Neutrophil (primary cell): Measurements from ENCODE around the gene VPS41.

Source experiments
- H3K27ac ChIP-seq: fragments of 200-600 bp; sonication (generic); 2 replicates; pipeline ENCODE4 v1.5.1; 2016; ENCODE audit warnings: mild to moderate bottlenecking, moderate library complexity
- H3K27me3 ChIP-seq: fragments of 200-600 bp; sonication (generic); 2 replicates; pipeline ENCODE4 v1.6.0; 2016; ENCODE audit warnings: mild to moderate bottlenecking
- H3K36me3 ChIP-seq: fragments of 200-600 bp; sonication (generic); 2 replicates; pipeline ENCODE4 v1.5.1; 2017
- H3K4me1 ChIP-seq, 2 experiments: fragments of 200-600 bp in 1 of 2; sonication (generic) in 1 of 2; 1 replicate in 1 of 2; 2 replicates in 1 of 2; pipeline versions ENCODE4 v1.5.1 to v1.6.1; 2013 to 2016; ENCODE audit warnings: low read depth in 1 of 2, low read length in 1 of 2, mild to moderate bottlenecking in 1 of 2, moderate library complexity in 1 of 2; ENCODE audit not compliant: control insufficient read depth in 1 of 2, insufficient read depth in 1 of 2
- H3K4me3 ChIP-seq, 2 experiments: fragments of 200-600 bp in 1 of 2; sonication (generic) in 1 of 2; 1 replicate in 1 of 2; 2 replicates in 1 of 2; pipeline ENCODE4 v1.5.1; 2013 to 2016; ENCODE audit warnings: low read depth in 1 of 2, low read length in 1 of 2, mild to moderate bottlenecking in 1 of 2, moderate library complexity in 1 of 2
- H3K9me3 ChIP-seq: fragments of 200-600 bp; sonication (generic); 2 replicates; pipeline ENCODE4 v1.5.1; 2016
- TF ChIP-seq, protein P1 (sequence below): fragments of 200-600 bp; sonication (generic); IDR thresholded peaks from 2 replicates; pipeline ENCODE4 v1.5.1; 2016; ENCODE audit warnings: antibody characterized with exemption

VPS41 gene

DNA sequence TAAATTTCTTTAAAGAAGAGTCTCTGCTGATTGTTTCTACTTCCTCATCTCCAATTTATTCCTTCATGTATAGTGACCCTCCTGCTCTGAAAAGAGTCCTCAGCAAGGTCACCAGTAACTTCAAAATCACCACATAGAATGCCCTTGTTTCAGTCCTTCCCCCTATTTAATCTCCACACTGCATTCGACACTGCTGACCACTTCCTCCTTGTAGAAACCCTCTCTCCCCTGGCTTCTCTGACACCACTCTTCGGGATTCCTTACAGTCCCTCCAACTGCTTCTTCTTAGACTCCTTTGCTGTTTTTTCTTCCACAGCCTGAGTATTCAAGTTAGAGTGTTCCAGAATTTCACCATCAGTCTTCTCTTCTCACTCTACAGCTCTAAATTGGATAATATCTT is 89.5 kb downstream of the VPS41 start:
- Histone ChIP-seq H3K9me3 (no peaks in the 10 kb centered on the region), H3K4me1 (no peaks in the 10 kb centered on the region), H3K27ac (no peak overlapping the region), H3K4me3 (no peak overlapping the region), H3K27me3 (no peaks in the 10 kb centered on the region), H3K36me3 (peaks cover 16% of the 10 kb centered on the region)
- TF ChIP-seq, protein P1, sequence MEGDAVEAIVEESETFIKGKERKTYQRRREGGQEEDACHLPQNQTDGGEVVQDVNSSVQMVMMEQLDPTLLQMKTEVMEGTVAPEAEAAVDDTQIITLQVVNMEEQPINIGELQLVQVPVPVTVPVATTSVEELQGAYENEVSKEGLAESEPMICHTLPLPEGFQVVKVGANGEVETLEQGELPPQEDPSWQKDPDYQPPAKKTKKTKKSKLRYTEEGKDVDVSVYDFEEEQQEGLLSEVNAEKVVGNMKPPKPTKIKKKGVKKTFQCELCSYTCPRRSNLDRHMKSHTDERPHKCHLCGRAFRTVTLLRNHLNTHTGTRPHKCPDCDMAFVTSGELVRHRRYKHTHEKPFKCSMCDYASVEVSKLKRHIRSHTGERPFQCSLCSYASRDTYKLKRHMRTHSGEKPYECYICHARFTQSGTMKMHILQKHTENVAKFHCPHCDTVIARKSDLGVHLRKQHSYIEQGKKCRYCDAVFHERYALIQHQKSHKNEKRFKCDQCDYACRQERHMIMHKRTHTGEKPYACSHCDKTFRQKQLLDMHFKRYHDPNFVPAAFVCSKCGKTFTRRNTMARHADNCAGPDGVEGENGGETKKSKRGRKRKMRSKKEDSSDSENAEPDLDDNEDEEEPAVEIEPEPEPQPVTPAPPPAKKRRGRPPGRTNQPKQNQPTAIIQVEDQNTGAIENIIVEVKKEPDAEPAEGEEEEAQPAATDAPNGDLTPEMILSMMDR = no peak

DNA sequence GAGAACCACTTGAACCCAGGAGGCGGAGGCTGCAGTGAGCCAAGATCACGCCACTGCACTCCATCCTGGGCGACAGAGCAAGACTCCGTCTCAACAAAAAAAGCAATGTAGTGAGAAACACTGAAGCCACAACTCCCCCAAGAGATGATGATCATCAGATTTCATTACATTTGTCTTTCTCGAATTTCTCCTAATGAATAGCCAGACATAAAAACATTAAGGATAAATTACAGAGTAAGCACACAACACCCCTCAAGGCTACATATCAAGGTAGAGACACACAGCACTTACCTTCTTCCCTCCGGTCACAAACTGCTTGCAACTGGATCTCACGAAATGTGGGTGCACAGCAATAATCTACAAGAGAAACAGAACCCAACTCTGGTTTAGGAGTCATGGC is 91.5 kb downstream of the VPS41 start:
- Histone ChIP-seq H3K4me1 (no peaks in the 10 kb centered on the region), H3K9me3 (no peaks in the 10 kb centered on the region), H3K27ac (no peak overlapping the region), H3K36me3 (peaks cover 16% of the 10 kb centered on the region), H3K27me3 (no peaks in the 10 kb centered on the region), H3K4me3 (no peak overlapping the region)
- TF ChIP-seq, protein P1 = no peak

DNA sequence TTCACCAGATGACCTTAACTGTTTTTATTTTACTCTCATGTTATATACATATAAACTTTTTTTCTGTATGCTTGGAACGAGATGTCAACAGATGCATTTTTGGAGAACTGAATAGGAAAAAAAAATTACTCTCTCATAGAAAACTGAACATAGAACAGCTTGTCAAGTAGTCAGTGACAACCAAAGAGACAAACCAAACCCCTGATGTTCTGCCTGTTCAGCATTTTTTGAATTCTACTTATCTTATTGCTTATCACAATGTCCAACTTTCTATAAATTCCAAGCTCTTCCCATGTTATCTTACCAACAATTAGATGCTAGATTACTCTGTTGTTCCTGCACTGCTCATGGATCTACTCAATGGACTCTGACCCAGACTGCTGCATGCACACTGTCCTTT is 95.2 kb downstream of the VPS41 start:
- TF ChIP-seq, protein P1 = no peak
- no peaks in the 10 kb centered on the region for H3K27me3 ChIP-seq

DNA sequence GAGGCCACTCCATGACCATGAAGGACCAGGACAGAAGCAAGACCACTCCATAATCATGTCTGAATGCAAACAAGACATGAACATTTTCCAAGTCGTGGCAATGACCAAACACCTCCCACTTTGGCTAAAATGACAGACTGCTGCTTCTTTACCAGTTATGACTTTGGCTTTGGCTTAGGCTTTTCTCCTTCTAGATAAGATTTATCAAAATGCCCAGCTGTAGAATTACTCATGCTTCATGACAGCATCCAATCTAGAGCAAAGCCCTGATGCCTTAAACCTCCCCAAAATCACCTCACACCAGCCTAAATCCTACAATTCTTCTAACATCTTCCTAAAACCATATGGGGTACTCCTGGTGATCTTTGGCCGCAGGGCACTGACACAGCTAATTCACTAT is 102.1 kb downstream of the VPS41 start:
- Histone ChIP-seq H3K27ac (no peak overlapping the region), H3K27me3 (no peaks in the 10 kb centered on the region), H3K36me3 (no peaks in the 10 kb centered on the region), H3K4me3 (no peak overlapping the region), H3K4me1 (no peaks in the 10 kb centered on the region), H3K9me3 (no peaks in the 10 kb centered on the region)
- TF ChIP-seq, protein P1 = no peak

More for the DNA sequence above, 95.2 kb downstream of the VPS41 start:
- H3K27ac ChIP-seq = no peak overlapping the region
- no peaks in the 10 kb centered on the region for H3K9me3 ChIP-seq
- H3K36me3 ChIP-seq = peaks cover 16% of the 10 kb centered on the region
- no peak overlapping the region for H3K4me3 ChIP-seq
- H3K4me1 ChIP-seq = no peaks in the 10 kb centered on the region

DNA sequence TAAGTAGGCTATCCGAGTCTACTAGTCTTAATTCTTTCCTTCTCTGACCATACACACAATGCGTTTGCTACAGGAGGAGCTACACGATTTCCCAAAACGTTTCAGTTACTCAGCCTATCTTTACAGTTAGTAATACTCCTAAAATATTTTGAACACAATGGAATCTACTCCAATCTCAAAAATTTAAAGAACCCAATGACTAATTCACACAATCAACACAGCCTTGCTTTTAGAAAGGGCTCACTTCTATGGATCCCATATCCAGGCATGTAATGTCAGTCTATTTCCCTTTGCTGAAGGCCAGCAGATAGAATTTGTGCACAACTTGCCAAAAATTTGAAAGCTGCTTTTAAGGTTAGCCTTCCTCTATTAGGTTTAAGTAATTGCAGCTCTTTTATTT is 107.2 kb downstream of the VPS41 start:
- no peaks in the 10 kb centered on the region for H3K9me3 ChIP-seq
- no peak overlapping the region for H3K4me3 ChIP-seq
- H3K27me3 ChIP-seq = no peaks in the 10 kb centered on the region
- no peak overlapping the region for H3K27ac ChIP-seq
- no peaks in the 10 kb centered on the region for H3K4me1 ChIP-seq
- no peaks in the 10 kb centered on the region for H3K36me3 ChIP-seq
- TF ChIP-seq, protein P1 = no peak
